KG1 (cell line): ENCODE measurements around the gene PGA4.
A peak's percentile ranks its signal among the peaks of the same experiment; 100 is the strongest.
"Not testable (repeated sequence)": the region's sequence is repeated elsewhere in the genome, so short reads cannot be mapped to it uniquely, and the experiment has no call there.

Source experiments
- DNase-seq: peaks from one replicate; lab custom pipeline; 2025; lab: John Stamatoyannopoulos, UW

PGA4 gene

GRCh38 chr11:61250796-61251765 is 28.9 kb downstream of the PGA4 start:
- DNase-seq: not testable (repeated sequence)

- not testable (repeated sequence) for DNase-seq
Observed at GRCh38 chr11:61252332-61252731, 30.2 kb downstream of the PGA4 start.

- DNase-seq: peak; percentile 64
Observed at GRCh38 chr11:61254403-61255025, 32.4 kb downstream of the PGA4 start.

GRCh38 chr11:61256710-61257482 is 34.7 kb downstream of the PGA4 start:
- DNase-seq: no peak

- no peak for DNase-seq
Observed at GRCh38 chr11:61258546-61258945, 36.4 kb downstream of the PGA4 start.

- no peak for DNase-seq
Observed at GRCh38 chr11:61259363-61259762, 37.2 kb downstream of the PGA4 start.

- no peak for DNase-seq
Observed at GRCh38 chr11:61264371-61264770, 42.2 kb downstream of the PGA4 start.

GRCh38 chr11:61264795-61265194 is 42.6 kb downstream of the PGA4 start:
- DNase-seq: no peak

GRCh38 chr11:61265357-61265756 is 43.2 kb downstream of the PGA4 start:
- no peak for DNase-seq

GRCh38 chr11:61266602-61267001 is 44.5 kb downstream of the PGA4 start:
- no peak for DNase-seq

- DNase-seq: no peak
Observed at GRCh38 chr11:61267437-61267841, 45.3 kb downstream of the PGA4 start.

GRCh38 chr11:61268588-61269250 is 46.6 kb downstream of the PGA4 start:
- DNase-seq: no peak

GRCh38 chr11:61270354-61271076 is 48.4 kb downstream of the PGA4 start:
- DNase-seq: no peak

- DNase-seq: no peak
Observed at GRCh38 chr11:61272731-61273130, 50.6 kb downstream of the PGA4 start.

- no peak for DNase-seq
Observed at GRCh38 chr11:61273178-61274078, 51.3 kb downstream of the PGA4 start.

- no peak for DNase-seq
Observed at GRCh38 chr11:61274084-61274483, 51.9 kb downstream of the PGA4 start.

GRCh38 chr11:61275191-61275590 is 53.0 kb downstream of the PGA4 start:
- no peak for DNase-seq

GRCh38 chr11:61277186-61278000 is 55.2 kb downstream of the PGA4 start:
- no peak for DNase-seq

GRCh38 chr11:61278001-61278470 is 55.9 kb downstream of the PGA4 start:
- no peak for DNase-seq
